ENCODE measurements around the gene FOXC1. TPM values are rescaled to one million over a fixed set of nuclear protein-coding genes. Genes with fewer than 3 reads are reported as not detected.

FOXC1 gene
- total and polyA plus RNA-seq, 2 of the 13 experiments (the other 11 are each of a cell fraction or from before 2014, with no cell fraction given) = 0.44 to 0.55 TPM

DNA sequence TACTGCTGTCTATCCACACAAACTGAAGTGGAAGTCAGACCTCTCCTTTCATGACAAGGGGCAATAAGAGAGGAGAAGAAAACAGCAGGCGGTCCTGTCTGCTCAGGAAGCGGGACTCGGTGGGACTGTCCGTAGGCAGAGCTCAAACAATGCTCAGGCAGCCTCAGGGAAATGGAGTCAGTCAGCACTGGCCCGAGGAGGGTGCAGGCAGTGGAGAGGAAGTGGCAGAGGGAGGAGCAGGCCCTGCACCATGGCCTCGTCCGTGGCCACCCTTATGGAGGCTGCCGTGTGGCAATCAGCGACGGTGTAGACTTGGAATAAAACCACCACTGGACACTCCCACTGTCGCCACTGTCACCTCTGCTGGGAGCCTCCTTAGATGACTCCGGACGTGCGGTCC lies 19.6 kb downstream of the FOXC1 start:
- ChIA-PET CTCF (ENCODE audit: low intra/inter-chr PET ratio, low total read pairs) (no interaction called here), POLR2A (interaction anchor here (0.5 kb wide), 1 partner anchor 19 kb away, joined by 3 read pairs; the partner anchor contains the start of gene FOXC1)
- H3K4me1 ChIP-seq (ENCODE audit: insufficient read depth, low read length) = no peaks in the 10 kb centered on the region
- no peaks in the 10 kb centered on the region for H3K79me2 ChIP-seq (ENCODE audit: insufficient read depth, low read length)
- ATAC-seq (no peak), FAIRE-seq (no peak), DNase-seq (ENCODE audit: low spot score) (no peak)
- peaks cover 1 to 16% of the 10 kb centered on the region in 2 experiments; a peak in 3 of 5 replicates for H3K36me3 ChIP-seq (replicated peaks in 1 of 2; ENCODE audit: control insufficient read depth in 1 of 2, insufficient read depth in 2 of 2, low read length in 2 of 2)
- H4K20me1 ChIP-seq (ENCODE audit: insufficient read depth, low read length) = no peaks in the 10 kb centered on the region
- WGBS (ENCODE audit: low lambda C conversion rate) = 95% methylated on average over 14 of the region's 14 CpGs
- H3K4me2 ChIP-seq (ENCODE audit: low read depth, low read length) = no peak overlapping the region
- TF ChIP-seq ZNF781 (CRISPR knock-in tag; IDR thresholded peaks at IDR 0.05; ENCODE audit: borderline replicate concordance, not compliant biosample characterization) = no peak
- TF ChIP-seq ZNF563 (CRISPR knock-in tag; IDR thresholded peaks at IDR 0.05) = no peak
- no peak for TF ChIP-seq ZNF17 (CRISPR knock-in tag; IDR thresholded peaks at IDR 0.05)
- TF ChIP-seq ZNF530 (CRISPR knock-in tag; IDR thresholded peaks at IDR 0.05; ENCODE audit: low read depth) = no peak
- TF ChIP-seq GABPB1 (CRISPR knock-in tag; IDR thresholded peaks at IDR 0.05) = no peak
- no peak for TF ChIP-seq MED8 (CRISPR knock-in tag; IDR thresholded peaks at IDR 0.05; ENCODE audit: insufficient replicate concordance)
- H3K27ac ChIP-seq (ENCODE audit: extremely low read length, insufficient read depth, low read length) = no peak overlapping the region
- H3K9me3 ChIP-seq (ENCODE audit: low read length) = no peaks in the 10 kb centered on the region
- H3K27me3 ChIP-seq (ENCODE audit: control insufficient read depth in 1 of 2, insufficient read depth in 2 of 2, low read length in 2 of 2) = no peaks in the 10 kb centered on the region
- no TSS peak for BruUV-seq (replicated peaks)
- intact Hi-C loops (cut with micrococcal nuclease; ENCODE audit: unreplicated experiment) (no loop called here), in situ Hi-C loops (cut with HindIII; ENCODE audit: extremely low pct_ligation_motif_present, low pct_unique_long_range_greater_than_20kb) (no loop called here)
- H3K4me3 ChIP-seq (replicated peaks in 1 of 3; ENCODE audit: insufficient read depth in 1 of 3, low read depth in 2 of 3, low read length in 3 of 3) = no peak overlapping the region
- no peak overlapping the region for H2AFZ ChIP-seq (ENCODE audit: low read length)
- H3K9ac ChIP-seq (ENCODE audit: insufficient read depth, low read depth, low read length) = no peak overlapping the region

DNA sequence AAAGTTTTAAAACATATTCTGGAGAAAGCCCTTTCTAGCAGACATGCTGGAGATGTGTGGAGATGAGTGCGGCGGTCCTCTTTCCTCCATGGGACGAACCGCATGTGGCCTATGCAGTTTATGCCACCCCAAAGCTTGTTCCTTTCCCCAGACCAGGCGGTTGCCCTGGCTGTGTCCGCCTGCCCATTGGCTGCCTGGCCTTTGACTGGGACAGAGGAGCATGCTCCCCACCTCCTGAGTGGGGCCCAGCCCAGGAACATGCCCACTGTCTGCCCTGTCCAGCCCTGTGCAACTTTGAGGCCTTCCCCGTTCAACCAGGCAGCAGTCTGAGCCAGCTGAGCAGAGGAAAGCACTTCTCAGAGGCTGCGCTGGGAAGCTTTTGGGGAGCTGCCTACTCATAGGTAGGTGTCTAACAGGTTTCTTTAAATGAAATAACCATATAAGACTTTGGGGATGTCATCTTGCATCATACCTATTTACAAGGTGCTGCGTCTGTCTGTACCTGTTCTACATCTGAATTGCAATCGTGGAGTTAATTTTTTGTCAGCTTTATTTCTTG lies 20.6 kb downstream of the FOXC1 start:
- in situ Hi-C loops (cut with HindIII; ENCODE audit: extremely low pct_ligation_motif_present, low pct_unique_long_range_greater_than_20kb) = no loop called here
- no peaks in the 10 kb centered on the region for H3K9me3 ChIP-seq (ENCODE audit: low read length)
- no peak overlapping the region for H3K27ac ChIP-seq (ENCODE audit: extremely low read length, insufficient read depth, low read length)
- FAIRE-seq (no peak), ATAC-seq (no peak), DNase-seq (ENCODE audit: low spot score) (no peak)
- H3K4me3 ChIP-seq (replicated peaks in 1 of 3; ENCODE audit: insufficient read depth in 1 of 3, low read depth in 2 of 3, low read length in 3 of 3) = no peak overlapping the region
- ChIA-PET POLR2A (no interaction called here), CTCF (ENCODE audit: low intra/inter-chr PET ratio, low total read pairs) (no interaction called here)
- H3K9ac ChIP-seq (ENCODE audit: insufficient read depth, low read depth, low read length) = no peak overlapping the region
- H3K4me1 ChIP-seq (ENCODE audit: insufficient read depth, low read length) = no peaks in the 10 kb centered on the region
- TF ChIP-seq RBM22 (optimal IDR thresholded peaks at IDR 0.05; ENCODE audit: low read length) (peak; percentile 74), AGO2 (optimal IDR thresholded peaks at IDR 0.05; ENCODE audit: low read depth, low read length) (peak; percentile 42), ZFP1 (CRISPR knock-in tag; IDR thresholded peaks at IDR 0.05) (no peak)
- H2AFZ ChIP-seq (ENCODE audit: low read length) = no peak overlapping the region
- no TSS peak for BruUV-seq (replicated peaks)
- no peaks in the 10 kb centered on the region for H3K27me3 ChIP-seq (ENCODE audit: control insufficient read depth in 1 of 2, insufficient read depth in 2 of 2, low read length in 2 of 2)
- WGBS (ENCODE audit: low lambda C conversion rate) = 91% methylated on average over 10 of the region's 10 CpGs
- intact Hi-C loops (cut with micrococcal nuclease; ENCODE audit: unreplicated experiment) = no loop called here
- H4K20me1 ChIP-seq (ENCODE audit: insufficient read depth, low read length) = no peaks in the 10 kb centered on the region
- no peak overlapping the region for H3K4me2 ChIP-seq (ENCODE audit: low read depth, low read length)
- no peaks in the 10 kb centered on the region for H3K79me2 ChIP-seq (ENCODE audit: insufficient read depth, low read length)
- peaks cover 1 to 21% of the 10 kb centered on the region in 2 experiments; a peak in 3 of 5 replicates for H3K36me3 ChIP-seq (replicated peaks in 1 of 2; ENCODE audit: control insufficient read depth in 1 of 2, insufficient read depth in 2 of 2, low read length in 2 of 2)

All from HepG2 (cell line).